Activated T-cell treated with anti-CD3 and anti-CD28 coated beads for 1 hour (primary cell): ENCODE measurements around the gene ANKK1.

Experiments used
- DNase-seq: peaks from one replicate; pipeline ENCODE4 v3.0.0-alpha.2; 2020; ENCODE audit warnings: low read depth

ANKK1 gene, protein sequence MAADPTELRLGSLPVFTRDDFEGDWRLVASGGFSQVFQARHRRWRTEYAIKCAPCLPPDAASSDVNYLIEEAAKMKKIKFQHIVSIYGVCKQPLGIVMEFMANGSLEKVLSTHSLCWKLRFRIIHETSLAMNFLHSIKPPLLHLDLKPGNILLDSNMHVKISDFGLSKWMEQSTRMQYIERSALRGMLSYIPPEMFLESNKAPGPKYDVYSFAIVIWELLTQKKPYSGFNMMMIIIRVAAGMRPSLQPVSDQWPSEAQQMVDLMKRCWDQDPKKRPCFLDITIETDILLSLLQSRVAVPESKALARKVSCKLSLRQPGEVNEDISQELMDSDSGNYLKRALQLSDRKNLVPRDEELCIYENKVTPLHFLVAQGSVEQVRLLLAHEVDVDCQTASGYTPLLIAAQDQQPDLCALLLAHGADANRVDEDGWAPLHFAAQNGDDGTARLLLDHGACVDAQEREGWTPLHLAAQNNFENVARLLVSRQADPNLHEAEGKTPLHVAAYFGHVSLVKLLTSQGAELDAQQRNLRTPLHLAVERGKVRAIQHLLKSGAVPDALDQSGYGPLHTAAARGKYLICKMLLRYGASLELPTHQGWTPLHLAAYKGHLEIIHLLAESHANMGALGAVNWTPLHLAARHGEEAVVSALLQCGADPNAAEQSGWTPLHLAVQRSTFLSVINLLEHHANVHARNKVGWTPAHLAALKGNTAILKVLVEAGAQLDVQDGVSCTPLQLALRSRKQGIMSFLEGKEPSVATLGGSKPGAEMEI

DNA sequence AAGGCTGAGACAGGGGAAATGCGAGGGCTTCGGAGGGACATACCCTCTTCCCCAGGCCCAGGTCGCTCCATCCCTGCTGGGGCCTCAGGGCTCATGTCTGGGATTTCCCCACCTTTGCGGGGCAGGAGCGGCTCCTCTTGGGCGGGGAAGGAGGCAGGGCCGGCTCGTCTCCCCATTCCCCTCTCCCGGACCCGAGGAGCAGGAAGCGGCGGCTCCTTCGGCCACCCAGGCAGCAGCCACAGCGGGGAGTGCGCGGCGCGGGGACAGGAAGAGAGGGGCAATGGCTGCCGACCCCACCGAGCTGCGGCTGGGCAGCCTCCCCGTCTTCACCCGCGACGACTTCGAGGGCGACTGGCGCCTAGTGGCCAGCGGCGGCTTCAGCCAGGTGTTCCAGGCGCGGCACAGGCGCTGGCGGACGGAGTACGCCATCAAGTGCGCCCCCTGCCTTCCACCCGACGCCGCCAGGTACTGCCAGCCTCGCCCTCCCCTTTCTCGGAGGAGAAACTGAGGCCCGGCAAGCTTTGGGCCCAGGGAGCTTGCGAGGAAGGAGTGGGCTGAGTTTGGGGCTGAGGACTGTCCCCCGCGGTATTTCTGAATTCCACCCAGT lies at the start of gene ANKK1:
TSS of gene ANKK1 (plus strand) at position 175 of the 607 bp plus-strand sequence. CDS start at position 281, 106 bp downstream.
- DNase-seq, result no peak

DNA sequence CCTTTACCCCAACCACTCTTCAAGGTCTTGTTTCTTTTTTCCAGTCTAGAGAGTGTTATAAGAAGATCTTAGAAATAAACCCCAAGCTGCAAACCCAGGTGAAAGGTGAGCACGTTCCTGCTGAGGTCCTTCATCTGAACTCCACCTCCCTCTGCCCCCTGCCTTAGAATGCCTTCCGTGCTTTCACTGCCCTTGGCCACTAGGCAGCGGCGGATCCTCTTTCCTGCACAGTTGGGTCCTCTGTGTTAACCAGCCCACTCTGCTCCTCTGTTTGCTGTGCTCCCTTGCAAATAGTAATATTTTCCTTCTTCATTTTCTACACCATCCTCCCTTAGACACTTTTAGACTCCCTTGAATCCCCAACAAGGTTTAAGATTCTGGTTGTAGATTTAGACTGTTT lies 48.8 kb upstream of the ANKK1 start:
- no peak for DNase-seq

- DNase-seq, result no peak
These were observed 47.5 kb upstream of the ANKK1 start for GRCh38 chr11:113339929-113340589.

- DNase-seq, result no peak
These were observed 46.0 kb upstream of the ANKK1 start for GRCh38 chr11:113341388-113342165.

GRCh38 chr11:113345978-113346377 lies 41.6 kb upstream of the ANKK1 start:
- DNase-seq, result no peak

GRCh38 chr11:113349528-113349927 lies 38.1 kb upstream of the ANKK1 start:
- no peak for DNase-seq

DNA sequence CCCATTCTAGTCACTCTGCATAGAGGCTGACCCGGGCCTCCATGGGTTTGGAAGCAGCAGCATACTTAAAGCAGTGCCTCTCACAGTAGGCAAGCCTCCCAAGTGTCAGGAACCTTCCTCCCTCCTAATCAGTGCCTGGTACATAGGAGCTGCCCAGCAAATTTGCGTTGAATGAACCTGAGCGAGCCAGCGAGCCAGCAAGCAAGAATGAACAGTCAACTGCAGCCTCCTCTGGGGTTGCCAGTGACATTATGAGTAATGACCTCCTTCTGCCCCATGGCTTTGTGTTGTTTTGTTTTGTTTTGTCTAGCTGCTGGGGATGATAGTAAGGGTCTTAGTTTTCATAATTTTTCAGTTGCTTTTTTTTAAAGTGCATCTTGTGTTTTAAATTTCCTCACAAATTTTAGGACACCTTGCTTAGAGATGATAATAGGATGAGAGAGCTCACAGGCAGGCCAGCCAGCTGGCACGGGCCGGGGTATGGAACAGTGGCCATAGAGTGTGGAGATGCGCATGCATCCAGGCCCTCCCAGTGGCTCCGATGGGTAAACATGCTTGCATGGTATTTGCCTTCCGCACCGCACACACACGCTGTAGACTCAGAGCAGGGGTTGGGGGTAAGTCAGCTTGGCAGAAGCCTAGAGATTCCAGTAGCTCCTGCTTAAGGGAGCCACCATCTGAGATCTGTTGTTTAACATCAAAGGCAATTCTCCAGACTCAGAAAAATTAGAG lies 37.1 kb upstream of the ANKK1 start:
- DNase-seq, result no peak

GRCh38 chr11:113351068-113351450 lies 36.5 kb upstream of the ANKK1 start:
- no peak for DNase-seq

- DNase-seq, result no peak
These were observed 36.1 kb upstream of the ANKK1 start for GRCh38 chr11:113351480-113351879.

DNA sequence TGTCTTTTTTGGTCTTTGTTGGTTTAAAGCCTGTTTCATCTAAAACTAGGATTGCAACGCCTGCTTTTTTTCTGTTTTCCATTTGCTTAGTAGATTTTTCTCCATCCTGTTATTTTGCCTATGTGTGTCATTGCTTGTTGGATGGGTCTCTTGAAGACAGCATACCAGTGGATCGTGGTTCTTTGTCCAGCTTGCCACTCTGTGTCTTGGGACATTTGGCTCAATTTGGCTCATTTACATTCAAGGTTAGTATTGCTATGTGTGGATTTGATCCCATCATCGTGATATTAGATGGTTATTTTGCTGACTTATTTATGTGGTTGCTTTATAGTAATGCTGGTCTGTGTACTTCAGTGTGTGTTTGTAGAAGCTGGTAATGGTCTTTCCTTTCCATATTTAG lies 31.4 kb upstream of the ANKK1 start:
- no peak for DNase-seq

- DNase-seq, result no peak
These were observed 24.2 kb upstream of the ANKK1 start for GRCh38 chr11:113363406-113363805.

- DNase-seq, result no peak
These were observed 23.5 kb upstream of the ANKK1 start for GRCh38 chr11:113363996-113364641.

- no peak for DNase-seq
These were observed 21.7 kb upstream of the ANKK1 start for GRCh38 chr11:113365895-113366294.

- DNase-seq, result no peak
These were observed 18.2 kb upstream of the ANKK1 start for GRCh38 chr11:113369411-113369810.

GRCh38 chr11:113370634-113371033 lies 16.9 kb upstream of the ANKK1 start:
- no peak for DNase-seq

- DNase-seq, result no peak
These were observed 15.3 kb upstream of the ANKK1 start for GRCh38 chr11:113372309-113372708.

DNA sequence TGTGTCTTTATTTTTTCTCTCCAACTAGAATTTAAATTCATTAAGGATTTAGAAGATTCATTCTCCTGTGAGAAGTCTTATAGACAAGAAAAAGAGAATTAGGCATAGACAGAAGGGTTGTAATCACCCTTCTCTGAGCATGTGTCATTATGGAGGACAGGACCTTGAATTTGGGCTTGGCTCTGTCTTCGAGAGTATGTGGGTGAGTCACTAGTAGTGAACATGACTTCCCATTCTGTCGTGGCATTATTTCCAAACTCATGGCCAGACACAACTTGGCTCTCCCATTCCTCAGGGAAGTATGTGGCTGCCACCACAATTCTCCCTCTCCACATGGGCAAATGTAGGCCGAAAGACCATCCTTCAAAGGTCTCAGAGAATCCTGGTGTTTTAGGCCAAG lies 14.3 kb upstream of the ANKK1 start:
- no peak for DNase-seq

GRCh38 chr11:113373981-113374560 lies 13.5 kb upstream of the ANKK1 start:
- no peak for DNase-seq

DNA sequence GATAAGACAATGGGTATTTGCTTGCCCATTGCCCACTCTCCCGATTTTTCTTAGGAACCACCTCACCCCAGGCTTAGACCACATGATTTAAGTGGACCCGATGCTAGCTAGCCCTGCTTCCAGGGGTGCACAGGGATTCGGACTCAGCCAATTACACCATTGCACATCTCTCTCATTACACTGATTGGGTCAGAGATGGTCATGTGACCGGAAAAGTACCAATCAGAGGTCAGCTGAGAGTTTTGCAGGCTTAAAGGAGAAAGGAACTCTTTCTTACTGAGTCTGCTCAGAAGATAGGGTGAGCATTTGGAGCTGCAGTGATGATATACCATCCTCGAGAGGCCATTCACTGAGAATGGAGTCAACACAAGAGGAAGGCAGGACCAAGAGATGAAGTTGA lies 12.2 kb upstream of the ANKK1 start:
- DNase-seq, result no peak

- no peak for DNase-seq
These were observed 11.4 kb upstream of the ANKK1 start for GRCh38 chr11:113376156-113376555.
